NCI-H2107 treated with DMSO at 0.1 percent for 48 hours (cell line): ENCODE measurements around the gene NBAS.
A peak's percentile ranks its signal among the peaks of the same experiment; 100 is the strongest.
"Not testable (repeated sequence)": the region's sequence is repeated elsewhere in the genome, so short reads cannot be mapped to it uniquely, and the experiment has no call there.

Source experiments
- DNase-seq: peaks from one replicate; lab custom pipeline; 2025; ENCODE audit not compliant: unreplicated experiment; lab: John Stamatoyannopoulos, UW

Gene NBAS

DNA sequence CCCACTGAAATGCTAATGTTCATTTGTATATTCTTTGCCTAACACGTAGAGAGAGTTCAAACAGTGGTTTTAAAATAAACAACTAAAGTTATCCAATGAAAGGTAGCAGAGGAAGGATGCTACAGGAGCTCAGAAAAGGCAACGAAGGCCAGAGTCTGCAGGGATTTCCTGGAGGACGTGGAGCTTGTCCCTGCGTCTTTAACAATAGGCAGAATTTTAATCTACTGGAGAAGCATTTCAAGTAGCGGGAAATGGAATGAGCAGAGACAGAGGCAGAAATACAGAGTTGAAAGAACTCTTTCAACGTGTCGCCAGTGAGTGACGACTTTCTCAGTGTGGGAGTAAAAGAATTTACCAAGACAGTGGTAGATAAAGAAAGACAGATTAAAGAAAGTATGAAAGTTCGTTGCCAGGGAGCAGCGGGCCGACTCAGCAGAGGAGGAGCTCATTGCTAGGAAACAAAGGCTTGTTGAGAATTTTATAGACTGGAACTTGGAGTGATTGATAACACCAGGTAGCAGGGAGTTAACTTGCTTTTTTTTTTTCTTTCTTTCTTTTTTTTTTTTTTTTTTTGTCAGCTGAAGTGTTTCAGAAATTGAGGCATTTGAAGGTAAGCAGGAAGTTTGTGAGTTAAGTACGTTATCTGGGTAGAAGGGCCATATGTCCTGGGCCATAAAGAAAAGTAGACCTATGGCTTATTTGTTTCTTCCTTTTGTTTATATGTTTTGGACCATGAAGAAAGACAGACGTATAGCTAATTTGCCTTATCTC is 625 bp upstream of the NBAS start:
- DNase-seq: peak; percentile 28

DNA sequence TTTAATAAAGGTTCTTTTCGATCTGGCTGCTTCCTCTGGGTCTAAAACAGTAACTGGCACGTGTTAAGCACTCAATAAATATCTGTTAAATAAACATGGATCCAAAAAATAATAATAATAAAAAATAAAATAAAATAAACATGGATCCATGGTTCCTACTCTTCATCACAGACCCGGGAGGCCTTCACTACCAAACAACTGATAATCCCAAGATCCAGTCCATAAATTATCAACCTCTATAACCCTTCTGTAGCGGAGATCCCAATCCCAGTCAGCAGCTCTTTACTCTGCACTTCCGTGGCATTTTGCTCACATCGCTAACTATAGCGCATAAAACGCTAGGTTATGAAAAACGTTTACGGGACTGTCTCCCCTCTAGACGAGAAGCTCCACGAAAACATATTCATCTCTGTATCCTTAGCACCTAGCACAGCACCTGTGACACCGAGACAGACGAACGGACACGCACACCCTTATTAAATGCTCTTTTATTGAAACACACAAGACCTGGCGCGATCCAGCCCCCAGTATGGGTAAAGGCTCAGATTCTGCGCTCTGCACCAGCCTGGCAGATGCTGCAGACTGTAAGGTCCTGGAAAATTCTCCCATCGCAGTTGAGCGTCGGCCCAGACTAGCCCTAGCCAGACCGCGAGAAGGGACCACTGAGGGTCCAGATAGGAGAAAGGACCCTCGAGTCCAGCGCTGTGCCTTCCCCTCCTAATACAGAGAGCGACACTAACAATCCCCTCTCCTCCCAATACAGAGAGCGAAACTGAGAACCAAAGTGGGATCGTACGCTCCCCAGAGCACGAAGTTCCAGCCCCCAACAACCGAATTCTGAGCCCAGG is 770 bp downstream of the NBAS start:
- DNase-seq: no peak

DNA sequence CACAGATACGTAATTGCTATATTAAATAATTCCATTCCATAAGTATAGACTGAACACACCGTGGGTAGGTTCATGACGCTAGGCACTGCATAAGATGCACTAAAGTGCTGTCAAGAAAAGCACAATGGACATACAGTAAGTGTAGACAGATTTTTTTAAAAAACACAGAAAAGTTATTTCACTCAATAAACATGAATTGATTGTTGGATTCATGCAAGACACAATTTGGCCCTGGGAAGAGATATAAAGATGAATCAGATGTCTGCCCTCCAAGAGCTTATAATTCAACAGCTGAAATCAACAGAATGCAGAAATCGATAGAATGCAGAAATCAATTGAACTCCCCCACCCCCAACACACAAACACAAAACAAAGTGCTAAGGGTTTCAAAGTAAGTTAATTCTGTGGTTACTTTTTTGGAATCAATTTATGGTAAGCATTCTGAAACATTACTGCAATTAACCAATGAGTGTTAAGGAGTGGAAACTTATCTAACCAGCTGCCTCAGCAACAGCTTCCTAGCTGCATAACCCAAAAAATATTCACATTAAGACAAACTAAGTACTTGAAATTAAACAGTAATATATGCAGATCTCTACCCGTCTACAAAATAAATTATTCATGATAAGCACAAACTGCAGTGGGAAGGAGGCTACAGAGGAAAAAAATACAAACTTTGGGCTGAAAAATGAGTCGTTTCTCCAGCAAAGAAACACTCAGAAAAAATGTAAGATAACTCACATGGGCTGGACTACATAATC is 1.6 kb downstream of the NBAS start:
- no peak for DNase-seq

DNA sequence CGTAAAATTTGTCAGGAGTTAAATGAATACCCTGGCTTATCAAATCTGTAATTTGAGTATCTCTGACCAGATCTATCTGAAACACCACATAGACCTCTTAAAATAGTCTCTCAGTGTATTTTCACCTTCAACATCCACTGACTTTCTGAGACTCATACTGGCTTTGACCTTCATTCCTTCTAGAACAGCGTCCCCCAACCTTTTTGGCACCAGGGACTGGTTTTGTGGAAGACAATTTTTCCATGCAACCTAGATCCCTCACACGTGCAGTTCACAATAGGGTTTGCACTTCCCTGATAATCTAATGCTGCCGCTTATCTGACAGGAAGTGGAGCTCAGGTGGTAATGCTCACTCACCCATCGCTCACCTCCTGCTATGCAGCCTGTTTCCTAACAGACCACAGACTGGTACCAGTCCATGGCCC is 3.2 kb downstream of the NBAS start:
- no peak for DNase-seq

DNA sequence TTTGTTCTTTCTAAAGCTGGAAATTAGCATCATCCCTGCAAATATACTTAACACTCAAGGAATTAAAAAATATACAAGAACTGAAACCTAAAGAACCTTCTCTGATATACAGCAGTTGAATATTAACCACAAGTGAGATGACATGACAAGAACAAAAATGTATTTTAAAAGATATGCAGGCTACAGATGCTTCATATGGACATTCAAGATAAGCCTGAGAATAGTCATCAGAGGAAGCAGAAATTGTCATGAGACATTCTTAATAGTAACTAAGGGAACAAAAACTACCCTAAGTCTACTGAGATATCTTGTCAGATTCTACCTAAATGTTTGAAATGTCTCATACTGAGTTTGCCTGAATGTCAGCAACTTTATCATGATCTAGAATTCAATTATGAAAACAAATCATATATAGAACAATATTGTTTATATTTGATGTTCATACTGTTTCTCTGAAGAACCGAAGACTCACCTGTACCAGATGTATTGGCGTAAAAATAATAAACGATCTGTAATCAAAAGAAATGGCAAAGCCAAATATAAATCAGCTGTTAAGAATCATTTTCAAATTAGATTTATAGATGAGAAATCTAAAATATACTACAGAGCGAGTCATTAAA is 4.7 kb downstream of the NBAS start:
- no peak for DNase-seq

DNA sequence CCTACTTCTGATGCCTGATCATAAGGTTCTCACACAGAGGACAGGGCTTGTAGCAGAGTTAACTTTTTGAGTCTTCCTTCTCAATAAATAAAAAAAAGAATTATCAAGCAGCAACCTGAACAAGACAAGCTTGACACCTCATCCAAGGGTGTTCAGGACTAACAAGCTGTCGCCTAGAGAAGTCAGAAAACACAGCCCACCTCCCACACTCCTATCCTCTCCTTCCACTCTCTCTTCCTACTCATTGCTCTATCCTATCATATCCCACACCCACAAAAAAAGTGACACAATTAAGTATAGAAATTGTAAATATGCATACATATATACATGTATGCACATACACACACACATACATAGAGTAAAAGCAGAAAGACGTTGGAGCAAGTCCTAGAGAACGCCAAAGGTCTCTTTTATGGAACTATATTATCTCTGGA is 5.4 kb downstream of the NBAS start:
- DNase-seq: no peak

DNA sequence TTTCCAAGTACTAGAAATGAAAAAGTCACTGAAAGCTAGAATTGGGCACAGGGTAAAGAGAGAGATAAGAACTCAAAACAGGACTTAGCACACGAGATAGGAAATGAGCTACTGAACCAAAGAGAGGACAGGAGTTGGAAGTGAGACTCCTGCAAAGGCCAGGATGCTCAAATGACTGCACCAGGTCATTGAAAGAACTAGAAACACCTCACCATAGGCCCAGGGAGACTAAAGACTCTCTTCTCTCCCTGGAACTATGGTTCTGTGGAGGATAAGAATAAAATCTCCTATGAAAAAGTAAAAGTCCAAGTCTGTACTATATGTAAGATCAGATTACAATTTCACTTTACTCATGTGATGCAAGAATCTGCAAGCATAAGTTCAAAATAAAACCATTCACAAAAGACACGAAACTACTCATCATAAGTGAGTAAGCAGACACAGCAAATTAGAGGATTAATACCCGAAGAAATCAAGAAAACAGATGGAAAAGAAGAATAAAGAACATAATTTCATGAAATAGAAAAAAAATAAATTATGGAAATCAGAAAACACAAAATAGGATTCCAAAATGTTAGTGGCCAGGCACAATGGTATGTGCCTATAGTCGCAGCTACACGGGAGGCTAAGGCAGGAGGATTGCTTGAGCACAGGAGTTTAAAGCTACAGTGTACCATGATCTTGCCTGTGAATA is 6.5 kb downstream of the NBAS start:
- no peak for DNase-seq

DNA sequence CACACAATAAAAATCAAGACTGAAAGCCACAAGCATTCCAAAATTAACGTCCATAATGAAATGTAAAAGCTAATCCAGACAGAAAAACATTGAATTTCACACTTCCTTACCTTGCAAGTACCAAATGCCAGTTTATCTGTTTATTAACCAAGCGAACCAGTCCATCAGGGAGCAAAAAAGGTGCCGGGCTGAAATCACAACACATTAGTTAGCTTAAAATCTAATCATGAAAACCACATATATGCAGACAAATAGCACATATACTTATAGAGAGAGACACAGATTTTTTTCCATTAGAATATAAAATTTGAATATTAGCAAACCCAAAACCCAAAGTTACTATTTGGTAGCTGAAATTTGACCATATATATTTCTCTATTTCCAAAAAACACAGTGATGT is 7.2 kb downstream of the NBAS start:
- DNase-seq: no peak

DNA sequence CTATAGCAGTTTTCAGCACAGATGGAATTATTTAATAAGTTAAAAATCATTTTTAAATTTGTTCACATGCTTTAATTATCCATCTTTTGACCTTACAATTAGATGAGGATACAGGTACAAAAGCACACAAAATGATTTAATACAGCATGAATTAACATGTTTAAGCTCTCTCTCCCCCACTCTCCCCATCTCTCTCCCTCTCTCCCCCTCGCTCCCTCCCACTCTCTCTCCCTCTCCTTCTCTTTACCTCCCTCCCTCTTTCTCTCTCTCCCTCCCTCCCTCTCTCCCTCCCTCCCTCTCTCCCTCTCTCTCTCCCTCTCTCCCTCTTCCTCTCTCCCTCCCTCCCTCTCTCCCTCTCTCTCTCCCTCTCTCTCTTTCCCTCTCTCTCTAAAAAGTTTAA is 7.6 kb downstream of the NBAS start:
- DNase-seq: no peak

DNA sequence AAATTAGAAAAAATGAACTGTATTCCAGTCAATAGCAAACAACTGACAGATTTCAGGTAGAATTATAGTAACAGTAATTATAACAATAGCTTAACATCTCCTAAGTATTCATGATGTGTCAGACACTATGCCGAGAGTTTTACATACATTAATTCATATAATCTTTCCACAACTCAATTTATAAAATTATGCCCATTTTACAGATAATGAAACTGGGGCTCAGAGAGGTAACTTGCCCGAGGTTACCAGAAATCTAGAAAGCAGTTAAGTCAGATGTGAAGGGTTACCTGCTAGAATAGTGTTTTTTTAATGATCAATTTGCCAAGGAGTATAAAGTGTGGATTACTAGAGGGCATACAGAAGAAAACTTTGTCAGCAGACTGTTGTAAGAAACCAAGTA is 12.2 kb downstream of the NBAS start:
- no peak for DNase-seq

DNA sequence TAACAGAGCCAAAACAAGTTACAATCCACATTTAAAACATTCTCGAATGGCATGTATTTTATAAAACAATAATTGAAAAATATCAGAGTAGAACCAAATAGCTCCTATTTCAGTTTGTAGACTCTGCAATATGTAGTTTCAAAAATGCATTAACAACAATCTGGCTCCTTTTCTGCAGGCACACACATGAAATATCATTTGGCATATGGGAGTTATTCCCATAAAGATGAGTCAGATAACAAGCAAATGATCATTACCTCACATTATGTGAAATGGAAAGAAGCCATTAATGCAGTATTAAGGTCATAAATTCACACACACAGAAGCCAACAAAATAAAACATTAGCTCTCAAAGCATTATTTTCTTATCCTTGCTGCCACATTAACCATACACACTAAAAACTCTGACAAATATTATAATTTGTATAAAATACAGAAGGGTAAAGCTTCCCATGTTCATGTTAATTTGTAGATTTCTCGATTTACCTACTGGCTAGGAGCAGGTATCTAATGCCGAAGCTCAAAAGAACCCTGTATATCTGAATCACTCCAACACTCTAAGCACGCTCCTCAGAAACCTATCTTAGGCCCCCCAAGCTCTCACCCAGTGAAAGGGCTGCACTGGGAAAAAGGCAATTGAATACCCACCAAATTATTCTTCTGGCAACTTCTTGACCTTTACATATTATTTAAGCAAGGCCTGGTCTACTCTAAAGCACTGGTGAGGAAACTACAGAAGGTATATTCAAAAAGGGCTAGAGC is 13.8 kb downstream of the NBAS start:
- DNase-seq: no peak

DNA sequence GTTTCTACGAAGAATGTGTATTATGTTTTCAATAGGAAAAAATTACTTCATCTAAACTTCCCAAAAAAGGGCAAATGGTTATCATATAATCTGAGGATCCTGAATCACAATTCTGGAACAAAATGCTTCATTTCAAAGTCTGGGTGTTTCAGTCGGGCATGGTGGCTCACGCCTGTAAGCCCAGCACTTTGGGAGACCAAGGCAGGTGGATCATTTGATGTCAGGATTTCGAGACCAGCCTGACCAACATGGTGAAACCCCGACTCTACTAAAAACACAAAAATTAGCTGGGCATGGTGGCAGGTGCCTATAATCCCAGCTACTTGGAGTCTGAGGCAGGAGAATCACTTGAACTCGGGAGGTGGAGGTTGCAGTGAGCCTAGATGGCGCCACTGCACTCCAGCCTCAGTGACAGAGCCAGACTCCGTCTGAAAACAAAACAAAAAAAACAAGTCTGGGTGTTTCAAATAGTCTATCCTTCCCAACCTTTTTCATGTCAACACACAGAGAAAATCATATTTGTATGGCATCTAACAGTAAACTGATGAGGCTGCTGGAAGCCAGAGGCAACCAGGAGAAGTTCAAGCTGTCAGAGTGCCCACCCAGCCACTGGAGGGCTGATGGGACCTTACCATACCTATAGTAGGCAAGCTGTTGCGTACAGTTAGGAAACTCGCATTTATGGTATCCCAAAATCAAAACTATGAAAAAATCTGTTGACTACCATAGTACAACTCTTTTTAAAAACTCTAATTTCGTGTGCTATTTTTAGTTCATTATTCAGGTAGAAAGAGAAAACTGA is 14.6 kb downstream of the NBAS start:
- no peak for DNase-seq

DNA sequence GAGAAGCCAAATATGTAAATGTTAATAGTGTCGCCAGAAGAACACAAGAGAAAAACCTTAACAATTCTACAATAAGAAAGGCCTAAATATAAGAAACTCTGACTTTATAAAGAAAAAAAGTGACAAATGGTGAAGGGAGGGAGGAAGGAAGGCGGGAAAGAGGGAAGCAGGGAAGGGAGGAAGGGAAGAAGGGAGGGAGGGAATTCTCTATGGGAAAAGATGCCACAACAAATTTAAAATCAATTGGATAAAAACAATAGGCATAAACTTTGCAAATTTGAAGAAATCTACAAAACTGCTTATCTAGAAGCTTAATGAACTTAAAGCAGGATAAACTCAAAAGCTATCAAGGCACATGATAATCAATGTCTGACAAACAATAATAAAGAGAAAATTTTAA is 16.9 kb downstream of the NBAS start:
- DNase-seq: no peak

DNA sequence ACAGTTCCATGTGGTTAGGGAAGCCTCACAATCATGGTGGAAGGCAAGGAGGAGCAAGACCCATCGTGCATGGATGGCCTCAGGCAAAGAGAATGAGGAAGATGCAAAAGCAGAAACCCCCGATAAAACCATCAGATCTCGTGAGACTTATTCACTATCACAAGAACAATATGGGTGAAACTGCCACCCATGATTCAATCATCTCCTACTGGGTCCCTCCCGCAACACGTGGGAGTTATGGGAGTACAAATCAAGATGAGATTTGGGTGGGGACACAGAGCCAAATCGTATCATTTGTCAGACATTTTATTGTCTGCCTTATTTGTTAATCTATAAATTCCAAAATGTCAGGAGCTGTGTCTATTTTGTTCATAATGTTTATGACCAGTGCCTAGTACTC is 17.6 kb downstream of the NBAS start:
- no peak for DNase-seq

DNA sequence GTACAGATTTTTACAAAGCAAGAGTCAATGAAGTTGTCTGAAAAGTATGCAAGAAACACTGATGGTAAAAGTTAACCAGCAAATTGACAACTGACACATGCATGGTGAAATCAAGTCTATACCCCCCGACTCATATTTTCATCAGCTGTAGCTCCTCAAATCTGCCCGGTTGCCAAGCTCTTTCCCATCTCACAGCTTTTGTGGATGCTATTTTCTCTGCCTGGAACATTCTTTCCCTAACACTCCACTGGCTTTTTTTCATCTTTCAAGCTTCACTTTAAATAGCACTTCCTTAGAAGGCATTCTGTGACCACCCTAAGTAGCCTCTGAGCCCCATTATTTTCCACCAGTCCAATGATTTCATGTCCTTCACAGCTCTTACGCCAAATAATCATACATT is 18.1 kb downstream of the NBAS start:
- DNase-seq: no peak

DNA sequence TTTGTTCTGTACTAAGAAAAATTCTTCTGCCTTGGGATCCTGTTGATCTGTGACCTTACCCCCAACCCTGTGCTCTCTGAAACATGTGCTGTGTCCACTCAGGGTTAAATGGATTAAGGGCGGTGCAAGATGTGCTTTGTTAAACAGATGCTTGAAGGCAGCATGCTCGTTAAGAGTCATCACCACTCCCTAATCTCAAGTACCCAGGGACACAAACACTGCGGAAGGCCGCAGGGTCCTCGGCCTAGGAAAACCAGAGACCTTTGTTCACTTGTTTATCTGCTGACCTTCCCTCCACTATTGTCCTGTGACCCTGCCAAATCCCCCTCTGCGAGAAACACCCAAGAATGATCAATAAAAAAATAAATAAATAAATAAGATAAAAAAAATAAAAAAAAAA is 18.9 kb downstream of the NBAS start:
- DNase-seq: not testable (repeated sequence)

DNA sequence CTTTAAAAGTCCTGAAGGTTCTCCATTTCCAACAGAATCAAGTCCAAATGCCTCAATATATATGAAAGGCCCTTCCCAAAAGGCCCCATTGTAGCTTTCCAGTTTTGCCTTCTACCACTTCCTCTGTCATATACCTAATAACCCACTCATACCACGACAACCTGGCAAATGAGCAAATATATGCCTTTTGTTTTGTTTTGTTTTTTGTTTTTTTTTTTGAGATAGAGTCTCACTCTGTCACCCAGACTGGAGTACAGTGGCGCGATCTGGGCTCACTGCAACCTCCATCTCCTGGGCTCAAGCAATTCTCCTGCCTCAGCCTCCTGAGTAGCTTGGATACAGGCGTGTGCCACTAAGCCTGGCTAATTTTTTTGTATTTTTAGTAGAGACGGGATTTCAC is 20.6 kb downstream of the NBAS start:
- DNase-seq: not testable (repeated sequence)

DNA sequence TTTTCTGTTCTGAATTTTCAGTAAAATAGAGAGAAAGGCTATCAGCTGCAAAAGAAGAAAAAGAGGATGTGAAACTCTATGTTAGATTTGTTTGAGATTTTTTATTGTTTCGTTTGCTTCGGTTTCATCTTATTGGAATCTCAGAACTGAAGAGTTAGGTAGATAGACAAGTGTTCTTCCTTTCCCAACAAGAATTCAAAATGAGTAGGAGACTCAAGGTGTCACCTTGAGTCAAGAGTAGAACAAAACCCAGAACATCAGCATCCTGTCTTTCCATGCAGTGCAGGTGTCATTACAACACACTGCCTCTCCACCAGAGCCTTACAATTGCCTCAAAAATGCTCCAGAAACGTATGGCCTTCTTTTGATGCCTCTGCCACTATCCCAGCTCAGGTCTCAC is 21.1 kb downstream of the NBAS start:
- DNase-seq: no peak

DNA sequence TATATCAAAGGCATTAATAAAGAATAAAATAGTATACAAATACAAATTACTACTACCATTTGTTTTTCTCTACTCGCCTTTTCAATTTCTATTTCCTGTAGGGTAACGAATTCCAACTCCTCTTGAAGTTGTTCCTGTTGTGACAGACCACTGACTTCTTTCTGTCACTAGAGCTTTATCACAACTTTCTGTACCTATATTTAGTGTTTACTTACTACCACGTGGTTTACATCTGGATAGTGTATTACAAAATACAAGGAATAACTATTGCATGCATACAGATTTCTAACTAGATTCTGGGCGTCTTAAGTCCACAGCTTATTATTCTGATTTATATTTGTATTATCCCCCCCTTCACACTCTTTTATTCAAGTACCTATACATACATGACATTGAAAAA is 22.3 kb downstream of the NBAS start:
- DNase-seq: no peak
